ENCODE measurements around the gene FAM184B. TPM values are rescaled to one million over a fixed set of nuclear protein-coding genes. Genes with fewer than 3 reads are reported as not detected.

The FAM184B gene
- total RNA-seq, 1 experiment from 2014 or later = 0.09 TPM

- no peak overlapping the region for H4K8ac ChIP-seq (replicated peaks; ENCODE audit: insufficient read length, low read depth, low read length)
- Mint-ChIP-seq H3K27me3 (ENCODE audit: low read depth) (peaks cover 2% of the 10 kb centered on the region; the same call in 1 of the 2 replicates), H3K36me3 (ENCODE audit: insufficient read depth in 1 of 3, low read depth in 3 of 3) (peaks cover 9 to 18% (median 12%) of the 10 kb centered on the region in 3 experiments; a peak in 6 of 7 replicates), H3K27ac (no peak overlapping the region), H3K4me3 (no peak overlapping the region), H3K9me3 (no peaks in the 10 kb centered on the region; a peak in 1 of 5 replicates), H3K4me1 (no peaks in the 10 kb centered on the region)
- no peak overlapping the region for H3K14ac ChIP-seq (ENCODE audit: insufficient read depth, low read length)
- no peak overlapping the region for H2BK120ac ChIP-seq (ENCODE audit: low read depth, low read length, poor library complexity, severe bottlenecking)
- no peak overlapping the region for H3T11ph ChIP-seq (ENCODE audit: low read length)
- no peak overlapping the region for H3K9ac ChIP-seq (ENCODE audit: extremely low read depth, insufficient read length, low read length)
- H3K79me1 ChIP-seq (ENCODE audit: insufficient read depth, low read depth, low read length, poor library complexity, severe bottlenecking) = no peaks in the 10 kb centered on the region
- no peaks in the 10 kb centered on the region for H3K9me3 ChIP-seq (ENCODE audit: control insufficient read depth, low read depth, low read length)
- no peak overlapping the region for H3K4ac ChIP-seq (ENCODE audit: low read depth, low read length)
- H3K23me2 ChIP-seq (ENCODE audit: insufficient read length, low read depth, low read length, poor library complexity, severe bottlenecking) = no peaks in the 10 kb centered on the region
- no peaks in the 10 kb centered on the region for H4K20me1 ChIP-seq (ENCODE audit: control insufficient read depth, insufficient read depth, insufficient read length)
- no peaks in the 10 kb centered on the region for H3K27me3 ChIP-seq (ENCODE audit: insufficient read depth, low read length)
- no peak overlapping the region for H3K18ac ChIP-seq (ENCODE audit: insufficient read length, low read depth, low read length)
- no peak for TF ChIP-seq CTCF (conservative IDR thresholded peaks at IDR 0.05)
- no peak overlapping the region for H2BK5ac ChIP-seq (ENCODE audit: insufficient read length, low read length)
- H2BK12ac ChIP-seq (ENCODE audit: insufficient read length, low read depth, low read length) = no peak overlapping the region
- H2AK5ac ChIP-seq (ENCODE audit: insufficient read length, low read length) = no peak overlapping the region
- no peaks in the 10 kb centered on the region for H3K4me1 ChIP-seq (ENCODE audit: insufficient read depth, low read length)
- H2BK15ac ChIP-seq (ENCODE audit: low read depth, low read length) = no peak overlapping the region
- H3K4me2 ChIP-seq (ENCODE audit: insufficient read depth, insufficient read length, low read length) = no peak overlapping the region
- no peak overlapping the region for H4K91ac ChIP-seq (ENCODE audit: insufficient read length, low read depth, low read length)
- no peaks in the 10 kb centered on the region for H3K79me2 ChIP-seq (ENCODE audit: insufficient read depth, low read length)
- DNase-seq = no peak
- H3K27ac ChIP-seq (ENCODE audit: insufficient read length, low read depth, low read length) = no peak overlapping the region
- no peak overlapping the region for H3K56ac ChIP-seq (ENCODE audit: insufficient read length, low read depth, low read length)
- no peak overlapping the region for H2AFZ ChIP-seq (ENCODE audit: low read length)
- H2BK20ac ChIP-seq (ENCODE audit: low read depth, low read length, poor library complexity, severe bottlenecking) = no peak overlapping the region
- H4K5ac ChIP-seq (ENCODE audit: insufficient read length, low read depth, low read length) = no peak overlapping the region
- H3K23ac ChIP-seq (ENCODE audit: insufficient read length, low read depth, low read length) = no peak overlapping the region
These were observed 7.5 kb upstream of the FAM184B start for GRCh38 chr4:17788956-17789355.
